H1 (cell line): ENCODE measurements around the gene DYNLT5.

Source experiments
- ATF2 ChIP-seq: IDR thresholded peaks from 2 replicates; pipeline ENCODE4 v1.6.1; 2012; ENCODE audit warnings: low read length, inconsistent platforms
- ATF3 ChIP-seq: IDR thresholded peaks from 2 replicates; pipeline ENCODE4 v1.6.1; 2011; ENCODE audit warnings: low read depth, mild to moderate bottlenecking, low read length; ENCODE audit not compliant: insufficient read depth
- EP300 ChIP-seq, 2 experiments: IDR thresholded peaks; 1 replicate in 1 of 2; 2 replicates in 1 of 2; pipeline ENCODE4 v1.6.1; 2011 to 2012; ENCODE audit warnings: low read depth in 2 of 2, low read length in 2 of 2, mild to moderate bottlenecking in 2 of 2, borderline replicate concordance in 1 of 2, inconsistent platforms in 1 of 2, moderate library complexity in 1 of 2
- EZH2 ChIP-seq: fragments of 200-600 bp; sonication (generic); IDR thresholded peaks from 2 replicates; pipeline ENCODE4 v1.7.1; 2012; ENCODE audit warnings: low read depth, mild to moderate bottlenecking, moderate library complexity, low read length, inconsistent platforms; ENCODE audit not compliant: severe bottlenecking
- KDM1A ChIP-seq: fragments of 200-600, 300-600 bp; sonication (generic); IDR thresholded peaks from 2 replicates; pipeline ENCODE4 v1.7.1; 2016; ENCODE audit warnings: mild to moderate bottlenecking, low read length, borderline replicate concordance
- TCF12 ChIP-seq: IDR thresholded peaks from 2 replicates; pipeline ENCODE4 v1.6.1; 2011; ENCODE audit warnings: low read depth, mild to moderate bottlenecking, low read length
- TF ChIP-seq, protein P1 (sequence below): IDR thresholded peaks from 2 replicates; pipeline ENCODE4 v1.6.1; 2012; ENCODE audit warnings: inconsistent platforms
- TF ChIP-seq, protein P2 (sequence below), 3 experiments: IDR thresholded peaks; 1 replicate in 2 of 3; 2 replicates in 1 of 3; pipeline versions ENCODE4 v1.5.1 to v1.6.1; 2011; ENCODE audit warnings: low read length in 3 of 3, mild to moderate bottlenecking in 3 of 3, inconsistent platforms in 2 of 3, low read depth in 1 of 3, moderate library complexity in 1 of 3; ENCODE audit not compliant: insufficient read depth in 1 of 3; ENCODE audit errors: control extremely low read depth in 1 of 3

GRCh38 chr1:66769512-66770229 is 17.4 kb downstream of the DYNLT5 start:
- TF ChIP-seq, protein P1, sequence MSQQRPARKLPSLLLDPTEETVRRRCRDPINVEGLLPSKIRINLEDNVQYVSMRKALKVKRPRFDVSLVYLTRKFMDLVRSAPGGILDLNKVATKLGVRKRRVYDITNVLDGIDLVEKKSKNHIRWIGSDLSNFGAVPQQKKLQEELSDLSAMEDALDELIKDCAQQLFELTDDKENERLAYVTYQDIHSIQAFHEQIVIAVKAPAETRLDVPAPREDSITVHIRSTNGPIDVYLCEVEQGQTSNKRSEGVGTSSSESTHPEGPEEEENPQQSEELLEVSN, result no peak
- TF ChIP-seq KDM1A (no peak), TCF12 (no peak), EP300 (IDR thresholded peaks at IDR 0.05; ENCODE audit: borderline replicate concordance in 1 of 2, low read depth in 2 of 2, low read length in 2 of 2) (no peak), ATF3 (no peak), ATF2 (no peak), EZH2 (no peak)
- TF ChIP-seq, protein P2, sequence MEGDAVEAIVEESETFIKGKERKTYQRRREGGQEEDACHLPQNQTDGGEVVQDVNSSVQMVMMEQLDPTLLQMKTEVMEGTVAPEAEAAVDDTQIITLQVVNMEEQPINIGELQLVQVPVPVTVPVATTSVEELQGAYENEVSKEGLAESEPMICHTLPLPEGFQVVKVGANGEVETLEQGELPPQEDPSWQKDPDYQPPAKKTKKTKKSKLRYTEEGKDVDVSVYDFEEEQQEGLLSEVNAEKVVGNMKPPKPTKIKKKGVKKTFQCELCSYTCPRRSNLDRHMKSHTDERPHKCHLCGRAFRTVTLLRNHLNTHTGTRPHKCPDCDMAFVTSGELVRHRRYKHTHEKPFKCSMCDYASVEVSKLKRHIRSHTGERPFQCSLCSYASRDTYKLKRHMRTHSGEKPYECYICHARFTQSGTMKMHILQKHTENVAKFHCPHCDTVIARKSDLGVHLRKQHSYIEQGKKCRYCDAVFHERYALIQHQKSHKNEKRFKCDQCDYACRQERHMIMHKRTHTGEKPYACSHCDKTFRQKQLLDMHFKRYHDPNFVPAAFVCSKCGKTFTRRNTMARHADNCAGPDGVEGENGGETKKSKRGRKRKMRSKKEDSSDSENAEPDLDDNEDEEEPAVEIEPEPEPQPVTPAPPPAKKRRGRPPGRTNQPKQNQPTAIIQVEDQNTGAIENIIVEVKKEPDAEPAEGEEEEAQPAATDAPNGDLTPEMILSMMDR (IDR thresholded peaks at IDR 0.05; ENCODE audit: control extremely low read depth in 1 of 3, insufficient read depth in 1 of 3, low read depth in 1 of 3, low read length in 3 of 3), result no peak
